Spleen (tissue), 7 donors: ENCODE data around the gene SLIT3.

ENCODE experiments used
- POLR2AphosphoS5 ChIP-seq, 3 donors: sonication (generic); formaldehyde crosslinking; IDR thresholded peaks; one replicate each; pipeline ENCODE4 v1.5.1; 2017; ENCODE audit warnings: antibody characterized with exemption in 3 of 3
- TF ChIP-seq, protein P1 (sequence below), 11 experiments: fragments of 200-600 bp in 7 of 11; fragments of 450-650 bp in 4 of 11; sonication (generic) in 4 of 11; IDR thresholded peaks in 8 of 11; conservative IDR thresholded peaks in 3 of 11; 1 replicate in 7 of 11; 2 replicates in 4 of 11; pipeline versions ENCODE4 v1.4.0 to v1.8.0; 2016 to 2021; ENCODE audit warnings: antibody characterized with exemption in 11 of 11, inconsistent platforms in 4 of 11, mild to moderate bottlenecking in 1 of 11
- donor health status: DM: no; HTN: no; CAD: no; lungs with moderate emphysema.
- donor health status: DM: no; HTN: no; CAD: no.
- donor health status: DM: no; HTN: no; CAD: no.

GRCh38 chr5:168822745-168823281, 478.1 kb downstream of the SLIT3 start:
- TF ChIP-seq, protein P1, sequence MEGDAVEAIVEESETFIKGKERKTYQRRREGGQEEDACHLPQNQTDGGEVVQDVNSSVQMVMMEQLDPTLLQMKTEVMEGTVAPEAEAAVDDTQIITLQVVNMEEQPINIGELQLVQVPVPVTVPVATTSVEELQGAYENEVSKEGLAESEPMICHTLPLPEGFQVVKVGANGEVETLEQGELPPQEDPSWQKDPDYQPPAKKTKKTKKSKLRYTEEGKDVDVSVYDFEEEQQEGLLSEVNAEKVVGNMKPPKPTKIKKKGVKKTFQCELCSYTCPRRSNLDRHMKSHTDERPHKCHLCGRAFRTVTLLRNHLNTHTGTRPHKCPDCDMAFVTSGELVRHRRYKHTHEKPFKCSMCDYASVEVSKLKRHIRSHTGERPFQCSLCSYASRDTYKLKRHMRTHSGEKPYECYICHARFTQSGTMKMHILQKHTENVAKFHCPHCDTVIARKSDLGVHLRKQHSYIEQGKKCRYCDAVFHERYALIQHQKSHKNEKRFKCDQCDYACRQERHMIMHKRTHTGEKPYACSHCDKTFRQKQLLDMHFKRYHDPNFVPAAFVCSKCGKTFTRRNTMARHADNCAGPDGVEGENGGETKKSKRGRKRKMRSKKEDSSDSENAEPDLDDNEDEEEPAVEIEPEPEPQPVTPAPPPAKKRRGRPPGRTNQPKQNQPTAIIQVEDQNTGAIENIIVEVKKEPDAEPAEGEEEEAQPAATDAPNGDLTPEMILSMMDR (IDR thresholded peaks at IDR 0.05 in 8 of 11, conservative IDR thresholded peaks at IDR 0.05 in 3 of 11) = no peak
- no peak for TF ChIP-seq POLR2AphosphoS5 (IDR thresholded peaks at IDR 0.05)
